NCI-H526 treated with DMSO at 0.1 percent for 48 hours (cell line): ENCODE measurements around the gene TRIM9.

Experiments used
- DNase-seq: peaks from one replicate; lab custom pipeline; 2025; lab: John Stamatoyannopoulos, UW

Gene TRIM9

GRCh38 chr14:51058382-51058781 lies 36.5 kb downstream of the TRIM9 start:
- DNase-seq: no peak

- DNase-seq: no peak
Measured at GRCh38 chr14:51056421-51056820, 38.5 kb downstream of the TRIM9 start.

DNA sequence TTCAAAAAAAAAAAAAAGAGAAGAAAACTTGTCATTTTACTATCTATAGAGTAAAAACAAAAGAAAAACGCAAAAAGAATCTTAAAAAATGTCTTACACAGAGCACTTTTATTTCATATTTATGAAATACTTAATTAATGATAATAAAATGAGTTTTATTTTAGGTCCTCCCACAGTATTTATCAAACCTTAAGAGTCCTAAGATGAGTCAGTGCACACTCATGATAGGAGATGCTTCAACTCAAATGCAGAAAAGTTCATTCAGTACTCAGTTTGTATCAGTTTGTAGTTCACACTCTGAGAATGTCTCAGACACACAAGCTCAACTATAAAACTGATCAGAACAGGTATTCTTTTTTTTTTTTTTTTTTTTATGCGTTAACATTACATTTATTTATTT lies 41.7 kb downstream of the TRIM9 start:
- DNase-seq: no peak

DNA sequence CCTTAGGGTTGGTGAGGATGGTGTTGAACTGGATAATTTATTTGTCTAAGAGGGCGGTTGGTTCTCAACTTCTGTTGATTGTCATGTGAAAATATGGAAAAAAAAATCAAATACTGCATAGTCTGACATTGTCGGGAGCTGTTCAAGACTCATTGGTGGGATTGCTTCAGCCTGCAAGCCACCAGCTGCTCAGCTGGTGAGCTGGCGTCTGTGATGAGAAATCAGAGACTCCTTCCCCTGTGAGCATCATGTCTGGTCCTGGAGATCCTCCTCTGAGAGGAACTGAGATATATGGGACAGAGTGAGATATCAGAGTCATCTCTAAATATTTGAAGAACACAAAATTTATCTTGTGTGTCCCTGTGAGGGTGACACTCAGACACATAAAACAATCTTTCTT lies 49.9 kb downstream of the TRIM9 start:
- no peak for DNase-seq

DNA sequence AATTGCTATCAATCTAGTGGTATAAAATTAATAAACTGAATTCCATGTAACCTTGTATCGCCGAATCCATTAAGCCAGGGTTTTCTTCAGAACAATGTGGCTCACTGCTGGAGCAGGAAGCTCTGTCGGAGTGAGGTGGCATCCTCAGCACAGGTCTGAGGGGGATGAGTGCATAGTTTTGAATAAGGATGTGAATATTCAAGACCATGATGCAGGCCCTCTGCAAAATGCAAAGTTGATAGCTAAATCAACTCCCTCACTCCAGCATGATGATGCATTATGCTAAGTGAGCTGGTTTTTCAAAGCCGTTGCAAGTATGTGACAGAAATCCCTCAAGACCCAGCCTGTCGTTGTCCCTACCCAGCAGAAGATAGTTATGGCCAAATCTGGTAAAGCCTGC lies 53.0 kb downstream of the TRIM9 start:
- DNase-seq: peak; percentile 84

DNA sequence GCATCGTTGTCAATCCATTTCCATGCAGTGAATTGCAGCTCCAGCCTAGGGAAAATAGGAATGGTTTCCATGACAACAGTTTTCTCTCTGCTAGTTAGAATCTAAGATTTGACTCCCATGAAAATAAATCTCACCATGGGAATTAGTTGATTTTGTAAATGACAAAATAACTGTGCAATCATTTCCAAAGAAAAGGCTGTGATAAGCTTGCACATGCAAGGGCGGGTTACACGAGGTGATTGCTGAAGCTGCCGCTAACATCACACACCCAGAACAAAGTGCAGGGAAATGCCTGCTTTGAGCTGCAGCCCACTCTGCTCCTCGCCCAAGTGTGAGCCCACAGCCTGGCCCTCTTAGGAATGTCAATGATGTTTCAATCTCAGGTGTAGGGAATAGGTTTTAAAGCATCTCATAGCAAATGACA lies 53.8 kb downstream of the TRIM9 start:
- no peak for DNase-seq

DNA sequence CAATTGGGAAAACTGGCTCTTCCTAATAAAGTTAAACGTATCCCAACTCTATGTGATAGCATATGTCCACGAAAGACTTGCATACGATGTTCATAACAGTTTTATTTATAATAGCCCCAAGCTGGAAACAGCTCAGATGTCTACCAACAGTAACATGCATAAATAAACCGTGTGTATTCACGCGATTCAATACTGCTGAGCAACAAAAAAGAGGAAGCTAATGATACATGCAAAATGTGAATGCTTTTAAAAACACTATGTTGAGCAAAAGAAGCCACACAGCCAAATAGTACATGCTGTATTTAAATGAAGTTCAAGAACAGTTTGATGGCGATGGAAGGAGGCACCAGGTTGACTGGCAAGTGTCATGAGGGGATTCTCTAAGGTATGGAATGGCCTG lies 55.7 kb downstream of the TRIM9 start:
- DNase-seq: peak; percentile 73

DNA sequence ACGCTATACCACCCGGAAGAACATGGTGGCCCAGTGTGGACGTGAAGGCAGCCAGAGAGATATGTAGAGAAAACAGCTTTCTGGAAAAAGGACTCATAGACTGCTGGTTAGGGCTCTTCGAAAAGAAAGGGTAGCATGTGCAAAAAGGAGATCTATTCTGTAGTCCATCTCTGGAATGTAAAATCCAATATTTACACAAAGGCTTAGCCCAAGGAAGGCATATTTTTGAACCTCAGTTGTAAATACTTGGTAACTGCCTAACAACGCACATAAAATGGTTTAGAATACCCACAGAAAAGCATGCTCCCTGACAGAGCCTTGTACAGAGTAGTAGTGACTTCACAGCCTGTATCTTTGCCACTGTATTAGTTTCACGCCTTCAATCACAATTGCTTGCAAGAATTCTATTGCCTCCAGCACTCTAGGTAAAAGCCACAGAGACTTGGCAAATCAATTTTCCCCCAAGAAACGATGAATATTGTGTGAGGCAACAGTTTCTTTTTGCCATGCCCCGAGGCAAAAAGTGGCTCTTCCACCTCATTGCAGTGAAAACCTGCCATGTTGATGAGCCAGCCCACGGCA lies 59.2 kb downstream of the TRIM9 start:
- DNase-seq: no peak

GRCh38 chr14:51028851-51029754 lies 65.8 kb downstream of the TRIM9 start:
- DNase-seq: no peak

GRCh38 chr14:51028361-51028760 lies 66.5 kb downstream of the TRIM9 start:
- peak; percentile 24 for DNase-seq

DNA sequence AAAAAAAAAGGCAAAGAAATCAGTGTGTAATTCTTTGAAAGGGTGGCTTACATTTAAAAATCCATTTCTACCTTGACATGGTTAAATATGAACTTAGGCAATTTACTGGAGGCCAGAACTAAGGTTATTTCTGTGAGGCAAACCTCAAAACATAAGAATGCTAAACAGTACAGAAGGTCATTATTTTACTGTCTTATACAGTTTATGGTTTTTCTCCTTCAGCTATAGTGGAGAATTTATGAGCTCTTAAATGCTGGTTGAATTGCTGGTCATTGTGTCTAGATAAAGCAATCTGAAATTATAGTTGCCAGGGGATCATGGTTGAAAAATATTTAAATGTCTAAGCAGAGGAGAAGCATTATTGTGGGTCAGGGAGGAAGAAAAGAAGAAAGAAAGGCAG lies 70.5 kb downstream of the TRIM9 start:
- DNase-seq: no peak

GRCh38 chr14:51023964-51024363 lies 70.9 kb downstream of the TRIM9 start:
- DNase-seq: no peak

GRCh38 chr14:51022769-51023168 lies 72.1 kb downstream of the TRIM9 start:
- DNase-seq: no peak

GRCh38 chr14:51020024-51020710 lies 74.7 kb downstream of the TRIM9 start:
- DNase-seq: no peak

- no peak for DNase-seq
Measured at GRCh38 chr14:51019089-51019488, 75.8 kb downstream of the TRIM9 start.

DNA sequence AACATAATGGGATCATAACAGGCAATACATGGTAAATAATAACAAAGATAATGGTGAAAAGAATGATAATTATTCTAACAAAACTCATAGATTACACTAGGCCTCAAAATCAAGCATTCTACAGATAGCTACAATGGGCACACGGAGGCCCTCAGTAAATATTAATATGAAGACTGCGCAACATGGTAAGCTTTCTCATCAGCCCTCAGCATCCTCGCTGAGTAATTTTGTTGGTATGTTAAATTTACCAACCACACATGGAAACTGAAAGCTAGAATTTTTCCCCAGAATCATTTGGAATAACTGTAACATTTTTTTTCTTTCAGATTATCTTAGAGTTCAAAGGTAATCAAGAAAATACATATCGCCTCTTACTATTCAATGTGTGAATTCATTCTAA lies 76.4 kb downstream of the TRIM9 start:
- DNase-seq: no peak

- DNase-seq: no peak
Measured at GRCh38 chr14:51014625-51015024, 80.3 kb downstream of the TRIM9 start.

- no peak for DNase-seq
Measured at GRCh38 chr14:51014086-51014485, 80.8 kb downstream of the TRIM9 start.

GRCh38 chr14:51012055-51012454 lies 82.8 kb downstream of the TRIM9 start:
- no peak for DNase-seq

- no peak for DNase-seq
Measured at GRCh38 chr14:51008446-51008845, 86.5 kb downstream of the TRIM9 start.

DNA sequence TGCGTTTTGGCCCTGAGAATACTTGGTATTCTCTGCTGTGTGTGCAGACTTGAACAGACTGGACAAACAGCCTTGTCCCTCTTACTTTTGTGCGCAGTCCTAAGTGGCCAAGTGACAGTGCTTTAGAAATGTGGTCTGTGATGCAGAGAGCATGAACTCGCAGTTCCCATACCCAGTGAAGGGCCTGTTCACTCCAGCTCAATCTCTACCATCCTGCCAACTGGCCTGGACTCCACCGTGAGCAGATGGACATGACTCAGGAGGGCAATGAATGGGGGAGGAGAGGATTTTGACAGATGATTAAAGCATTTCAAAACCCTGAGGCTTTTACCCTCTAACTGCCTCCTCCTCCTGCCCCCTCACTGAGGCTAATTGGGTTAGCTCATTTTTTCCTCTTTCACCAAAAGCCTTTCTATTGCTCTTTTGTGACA lies 88.1 kb downstream of the TRIM9 start:
- DNase-seq: no peak

- no peak for DNase-seq
Measured at GRCh38 chr14:51006324-51006723, 88.6 kb downstream of the TRIM9 start.
